GDM1 (cell line): ENCODE data around the gene ACCSL.

Experiments
- DNase-seq: peaks from one replicate; lab custom pipeline; 2025; lab: John Stamatoyannopoulos, UW

ACCSL gene

GRCh38 chr11:44096360-44097185 is 48.8 kb downstream of the ACCSL start:
- no peak for DNase-seq

- no peak for DNase-seq
Observed at GRCh38 chr11:44097821-44098220, 50.0 kb downstream of the ACCSL start.

GRCh38 chr11:44101098-44101497 is 53.3 kb downstream of the ACCSL start:
- DNase-seq: no peak

- no peak for DNase-seq
Observed at GRCh38 chr11:44104481-44105294, 56.9 kb downstream of the ACCSL start.

GRCh38 chr11:44108260-44108659 is 60.5 kb downstream of the ACCSL start:
- DNase-seq: no peak
